Bronchial epithelial cell (primary cell): ENCODE measurements around the gene ZNF841. TPM values are rescaled to one million over a fixed set of nuclear protein-coding genes. Genes with fewer than 3 reads are reported as not detected.
A peak's percentile ranks its signal among the peaks of the same experiment; 100 is the strongest.
"Not testable (repeated sequence)": the region's sequence is repeated elsewhere in the genome, so short reads cannot be mapped to it uniquely, and the experiment has no call there.

Source experiments
- DNase-seq: peaks from one replicate; pipeline ENCODE4 v3.0.0-alpha.2; 2010; ENCODE audit warnings: low read depth
- FAIRE-seq: peaks from 2 replicates; lab custom pipeline; 2011; peaks lifted over from hg19 to GRCh38; lab: Jason Lieb, UNC
- H3K27me3 ChIP-seq: 2 replicates; pipeline ENCODE4 v1.5.1; 2011; ENCODE audit warnings: low read length; ENCODE audit not compliant: control insufficient read depth, insufficient read depth
- H3K36me3 ChIP-seq: 2 replicates; pipeline ENCODE4 v1.5.1; 2011; ENCODE audit warnings: low read length; ENCODE audit not compliant: control insufficient read depth, insufficient read depth
- H3K4me3 ChIP-seq: 2 replicates; pipeline ENCODE4 v1.5.1; 2011; ENCODE audit warnings: mild to moderate bottlenecking, low read depth, low read length, control low read depth
- total RNA-seq: library from RNA; depleted of rRNA; stranded (reverse); fragments of >200 nt; gene quantifications from 2 replicates; pipeline ENCODE4 v1.2.1, GENCODE V29; 2014
- TF ChIP-seq, protein P1 (sequence below): IDR thresholded peaks from 2 replicates; pipeline ENCODE4 v1.5.1; 2011; ENCODE audit warnings: mild to moderate bottlenecking, moderate library complexity, low read length, control low read depth, inconsistent platforms; ENCODE audit not compliant: insufficient read depth, severe bottlenecking

The ZNF841 gene
- total RNA-seq, 1 donor from 2014 or later = 35.3 TPM

- DNase-seq (peak; percentile 72), FAIRE-seq (no peak)
- peaks cover 6% of the 10 kb centered on the region for H3K36me3 ChIP-seq
- TF ChIP-seq, protein P1, sequence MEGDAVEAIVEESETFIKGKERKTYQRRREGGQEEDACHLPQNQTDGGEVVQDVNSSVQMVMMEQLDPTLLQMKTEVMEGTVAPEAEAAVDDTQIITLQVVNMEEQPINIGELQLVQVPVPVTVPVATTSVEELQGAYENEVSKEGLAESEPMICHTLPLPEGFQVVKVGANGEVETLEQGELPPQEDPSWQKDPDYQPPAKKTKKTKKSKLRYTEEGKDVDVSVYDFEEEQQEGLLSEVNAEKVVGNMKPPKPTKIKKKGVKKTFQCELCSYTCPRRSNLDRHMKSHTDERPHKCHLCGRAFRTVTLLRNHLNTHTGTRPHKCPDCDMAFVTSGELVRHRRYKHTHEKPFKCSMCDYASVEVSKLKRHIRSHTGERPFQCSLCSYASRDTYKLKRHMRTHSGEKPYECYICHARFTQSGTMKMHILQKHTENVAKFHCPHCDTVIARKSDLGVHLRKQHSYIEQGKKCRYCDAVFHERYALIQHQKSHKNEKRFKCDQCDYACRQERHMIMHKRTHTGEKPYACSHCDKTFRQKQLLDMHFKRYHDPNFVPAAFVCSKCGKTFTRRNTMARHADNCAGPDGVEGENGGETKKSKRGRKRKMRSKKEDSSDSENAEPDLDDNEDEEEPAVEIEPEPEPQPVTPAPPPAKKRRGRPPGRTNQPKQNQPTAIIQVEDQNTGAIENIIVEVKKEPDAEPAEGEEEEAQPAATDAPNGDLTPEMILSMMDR = no peak
- H3K4me3 ChIP-seq = peak within 1 kb of the TSS; percentile 80
- H3K27me3 ChIP-seq = no peaks in the 10 kb centered on the region
These were observed 46.7 kb downstream of the ZNF841 start, which contains the start of gene ZNF432 for GRCh38 chr19:52048555-52049501. ZNF432 (minus strand) TSS chr19:52048838; CDS start chr19:52046868, 1,970 bp downstream.

- no peaks in the 10 kb centered on the region for H3K27me3 ChIP-seq
- peaks cover 17% of the 10 kb centered on the region for H3K36me3 ChIP-seq
- TF ChIP-seq, protein P1 = no peak
- FAIRE-seq = no peak
- no peak overlapping the region for H3K4me3 ChIP-seq
- no peak for DNase-seq
These were observed 56.4 kb downstream of the ZNF841 start for GRCh38 chr19:52039169-52039568.

- H3K36me3 ChIP-seq = peaks cover 10% of the 10 kb centered on the region
- no peaks in the 10 kb centered on the region for H3K27me3 ChIP-seq
- TF ChIP-seq, protein P1 = no peak
- H3K4me3 ChIP-seq = no peak overlapping the region
- FAIRE-seq = peak; percentile 68
- no peak for DNase-seq
These were observed 61.4 kb downstream of the ZNF841 start for GRCh38 chr19:52034051-52034728.

DNA sequence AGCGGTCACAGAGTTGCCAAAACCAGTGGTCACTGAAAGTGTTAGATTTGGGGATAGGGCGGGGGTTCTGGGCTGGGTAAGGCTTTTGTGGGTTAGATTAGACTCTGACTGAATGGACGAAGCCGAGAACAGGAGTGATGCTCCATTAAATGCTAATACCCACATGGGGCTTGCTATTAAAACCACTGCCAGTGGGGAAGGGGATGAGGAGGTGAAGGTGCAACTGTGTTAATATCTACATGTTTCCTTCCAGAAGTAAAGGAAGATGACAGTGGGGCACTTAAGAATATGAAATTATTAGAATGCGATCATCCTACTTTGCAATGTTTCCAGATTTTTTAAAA lies 66.8 kb downstream of the ZNF841 start:
- TF ChIP-seq, protein P1 = no peak
- H3K36me3 ChIP-seq = peaks cover 6% of the 10 kb centered on the region
- no peak for DNase-seq
- FAIRE-seq = no peak
- H3K4me3 ChIP-seq = peak overlapping the region; percentile 43
- no peaks in the 10 kb centered on the region for H3K27me3 ChIP-seq

GRCh38 chr19:52028027-52028779 lies 67.4 kb downstream of the ZNF841 start, which contains the start of gene ZNF614:
ZNF614 (minus strand) TSS chr19:52028379; CDS start chr19:52025745, 2,634 bp downstream.
- peak; percentile 85 for DNase-seq
- Histone ChIP-seq H3K36me3 (peaks cover 7% of the 10 kb centered on the region), H3K4me3 (peak within 1 kb of the TSS; percentile 43), H3K27me3 (no peaks in the 10 kb centered on the region)
- peak; percentile 50 for FAIRE-seq
- TF ChIP-seq, protein P1 = no peak

DNA sequence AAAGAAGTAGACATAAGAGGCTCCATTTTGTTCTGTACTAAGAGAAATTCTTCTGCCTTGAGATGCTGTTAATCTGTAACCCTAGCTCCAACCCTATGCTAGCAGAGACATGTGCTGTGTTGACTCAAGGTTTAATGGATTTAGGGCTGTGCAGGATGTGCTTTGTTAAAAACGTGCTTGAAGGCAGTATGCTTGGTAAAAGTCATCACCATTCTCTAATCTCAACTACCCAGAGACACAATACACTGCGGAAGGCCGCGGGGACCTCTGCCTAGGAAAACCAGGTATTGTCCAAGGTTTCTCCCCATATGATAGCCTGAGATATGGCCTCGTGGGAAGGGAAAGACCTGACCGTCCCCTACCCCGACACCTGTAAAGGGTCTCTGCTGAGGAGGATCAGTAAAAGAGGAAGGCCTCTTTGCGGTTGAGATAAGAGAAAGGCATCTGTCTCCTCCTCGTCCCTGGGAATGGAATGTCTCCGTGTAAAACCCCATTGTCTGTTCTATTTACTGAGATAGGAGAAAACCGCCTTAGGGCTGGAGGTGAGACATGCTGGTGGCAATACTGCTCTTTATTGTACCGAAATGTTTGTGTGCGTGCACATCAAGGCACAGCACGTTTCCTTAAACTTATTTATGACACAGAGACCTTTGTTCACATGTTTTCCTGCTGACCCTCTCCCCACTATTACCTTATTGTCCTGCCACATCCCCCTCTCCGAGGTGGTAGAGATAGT lies 69.1 kb downstream of the ZNF841 start:
- H3K27me3 ChIP-seq, FAIRE-seq, H3K4me3 ChIP-seq, H3K36me3 ChIP-seq: not testable (repeated sequence)
- DNase-seq = peak; percentile 39

DNA sequence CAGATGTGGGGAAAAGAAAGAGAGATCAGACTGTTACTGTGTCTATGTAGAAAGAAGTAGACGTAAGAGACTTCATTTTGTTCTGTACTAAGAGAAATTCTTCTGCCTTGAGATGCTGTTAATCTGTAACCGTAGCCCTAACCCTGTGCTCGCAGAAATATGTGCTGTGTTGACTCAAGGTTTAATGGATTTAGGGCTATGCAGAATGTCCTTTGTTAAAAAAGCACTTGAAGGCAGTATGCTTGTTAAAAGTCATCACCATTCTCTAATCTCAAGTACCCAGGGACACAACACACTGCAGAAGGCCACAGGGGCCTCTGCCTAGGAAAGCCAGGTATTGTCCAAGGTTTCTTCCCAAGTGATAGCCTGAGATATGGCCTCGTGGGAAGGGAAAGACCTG lies 71.1 kb downstream of the ZNF841 start:
- H3K4me3 ChIP-seq, FAIRE-seq, DNase-seq, H3K27me3 ChIP-seq: not testable (repeated sequence)
- peaks cover 11% of the 10 kb centered on the region for H3K36me3 ChIP-seq
